SK-N-SH (cell line): ENCODE measurements around the gene PCBP3. TPM values are rescaled to one million over a fixed set of nuclear protein-coding genes. Genes with fewer than 3 reads are reported as not detected.

Experiments
- CTCF ChIA-PET: fragments of 300-600, 350-600 bp; formaldehyde crosslinking; extraction: SDS; loops from one replicate; lab custom pipeline; 2021; lab: Yijun Ruan, JAX
- POLR2A ChIA-PET: fragments of 350-600 bp; sonication (Branson Sonifier 250); formaldehyde crosslinking; extraction: SDS; loops from one replicate; lab custom pipeline; 2020; ENCODE audit warnings: antibody characterized with exemption, inconsistent platforms; lab: Yijun Ruan, JAX
- DNase-seq: peaks from one replicate; pipeline ENCODE4 v3.0.0; 2012
- H2AFZ ChIP-seq: fragments of 200-600 bp; sonication (generic); 2 replicates; pipeline ENCODE4 v1.8.1; 2016; ENCODE audit warnings: antibody characterized with exemption, mild to moderate bottlenecking, low read depth
- H3F3A ChIP-seq: fragments of 200-600 bp; sonication (generic); replicated peaks from 2 replicates; pipeline ENCODE3; 2016; ENCODE audit warnings: antibody characterized with exemption, mild to moderate bottlenecking; ENCODE audit not compliant: insufficient read depth
- H3K27ac ChIP-seq, 2 experiments: fragments of 200-500 bp in 1 of 2; fragments of 200-600 bp in 1 of 2; sonication (Bioruptor generic) in 1 of 2; sonication (generic), shearing (Covaris generic) in 1 of 2; 2 replicates each; pipeline versions ENCODE4 v1.5.1 to v1.6.1; 2014 to 2016; ENCODE audit warnings: low read depth in 2 of 2, inconsistent platforms in 1 of 2, low read length in 1 of 2, mild to moderate bottlenecking in 1 of 2, mixed read lengths in 1 of 2
- H3K27me3 ChIP-seq: fragments of 200-600 bp; sonication (generic), shearing (Covaris generic); 2 replicates; pipeline ENCODE4 v1.6.1; 2016; ENCODE audit warnings: mixed run types; ENCODE audit not compliant: insufficient read depth
- H3K36me3 ChIP-seq, 2 experiments: fragments of 200-500 bp in 1 of 2; fragments of 200-600 bp in 1 of 2; sonication (Bioruptor generic) in 1 of 2; sonication (generic) in 1 of 2; replicated peaks in 1 of 2; 2 replicates each; pipeline versions ENCODE3 to v1.5.1; 2014 to 2016; ENCODE audit warnings: low read length in 1 of 2, mild to moderate bottlenecking in 1 of 2; ENCODE audit not compliant: insufficient read depth in 2 of 2, control insufficient read depth in 1 of 2
- H3K4me1 ChIP-seq, 2 experiments: fragments of 200-500 bp in 1 of 2; fragments of 200-600 bp in 1 of 2; sonication (Bioruptor generic) in 1 of 2; sonication (generic), shearing (Covaris generic) in 1 of 2; 2 replicates each; pipeline versions ENCODE4 v1.5.1 to v1.6.1; 2014 to 2016; ENCODE audit warnings: low read depth in 1 of 2, low read length in 1 of 2, mixed run types in 1 of 2; ENCODE audit not compliant: insufficient read depth in 2 of 2, control insufficient read depth in 1 of 2
- H3K4me2 ChIP-seq: fragments of 200-600 bp; sonication (generic), shearing (Covaris generic); 2 replicates; pipeline ENCODE4 v1.6.1; 2017; ENCODE audit warnings: mixed run types
- H3K4me3 ChIP-seq, 2 experiments: fragments of 200-500 bp in 1 of 2; fragments of 200-600 bp in 1 of 2; sonication (Bioruptor generic) in 1 of 2; sonication (generic), shearing (Covaris generic) in 1 of 2; 2 replicates each; pipeline versions ENCODE4 v1.5.1 to v1.8.1; 2014 to 2016; ENCODE audit warnings: low read depth in 2 of 2, inconsistent platforms in 1 of 2, low read length in 1 of 2, mild to moderate bottlenecking in 1 of 2, mixed read lengths in 1 of 2, moderate library complexity in 1 of 2
- H3K79me2 ChIP-seq: fragments of 200-600 bp; sonication (generic); 2 replicates; pipeline ENCODE4 v1.8.1; 2017; ENCODE audit warnings: mild to moderate bottlenecking; ENCODE audit not compliant: insufficient read depth
- H3K9ac ChIP-seq: fragments of 200-600 bp; sonication (generic); 2 replicates; pipeline ENCODE4 v1.6.1; 2017; ENCODE audit warnings: mixed run types
- H3K9me2 ChIP-seq: fragments of 200-600 bp; sonication (generic); 2 replicates; pipeline ENCODE4 v1.6.1; 2017; ENCODE audit warnings: mixed run types
- H3K9me3 ChIP-seq: fragments of 200-600 bp; sonication (generic); 2 replicates; pipeline ENCODE4 v1.6.1; 2017; ENCODE audit warnings: mixed run types, mild to moderate bottlenecking, moderate library complexity
- H4K20me1 ChIP-seq: fragments of 200-600 bp; sonication (generic); 2 replicates; pipeline ENCODE4 v1.6.1; 2017; ENCODE audit warnings: mild to moderate bottlenecking, mixed run types; ENCODE audit not compliant: insufficient read depth
- CTCF ChIP-seq: fragments of 200-600 bp; sonication (generic); IDR thresholded peaks from 2 replicates; pipeline ENCODE4 v1.6.1; 2017; ENCODE audit warnings: antibody characterized with exemption, mild to moderate bottlenecking, moderate library complexity
- FOXJ3 ChIP-seq: sonication (generic); formaldehyde crosslinking; IDR thresholded peaks from 2 replicates; pipeline ENCODE4 v1.5.1; 2020; ENCODE audit warnings: mild to moderate bottlenecking, missing genetic modification reagents
- IRF3 ChIP-seq: fragments of 150-350 bp; IDR thresholded peaks from 2 replicates; pipeline ENCODE4 v1.6.1; 2016; ENCODE audit warnings: mild to moderate bottlenecking, low read depth, low read length
- JUND ChIP-seq: IDR thresholded peaks from 2 replicates; pipeline ENCODE4 v1.4.0; 2012
- MAX ChIP-seq: IDR thresholded peaks from 2 replicates; pipeline ENCODE4 v1.4.0; 2012; ENCODE audit warnings: low read depth
- MXI1 ChIP-seq: IDR thresholded peaks from 2 replicates; pipeline ENCODE4 v1.6.1; 2012; ENCODE audit warnings: mild to moderate bottlenecking, low read depth, low read length, improper control_type of control experiment
- REST ChIP-seq: IDR thresholded peaks from 2 replicates; pipeline ENCODE4 v1.6.1; 2012; ENCODE audit warnings: mild to moderate bottlenecking, low read depth, low read length, moderate library complexity
- SMC3 ChIP-seq: IDR thresholded peaks from 2 replicates; pipeline ENCODE4 v1.6.1; 2012; ENCODE audit warnings: low read depth, low read length, improper control_type of control experiment
- TCF12 ChIP-seq: IDR thresholded peaks from 2 replicates; pipeline ENCODE4 v1.4.0; 2012
- USF1 ChIP-seq: IDR thresholded peaks from 2 replicates; pipeline ENCODE4 v1.4.0; 2012; ENCODE audit warnings: low read depth, borderline replicate concordance
- WGBS: methylation state at CpG from one replicate; pipeline ENCODE4 v1.1.6; 2017; ENCODE audit warnings: low lambda C conversion rate; 5-methylcytosine and 5-hydroxymethylcytosine counted together
- polyA plus RNA-seq, 3 experiments: library from polyadenylated mRNA; depleted of rRNA; stranded (reverse); fragments of >200 nt; gene quantifications; 2 replicates each; pipeline ENCODE4 v1.2.3, GENCODE V29; 2012

PCBP3 gene
- polyA plus RNA-seq, 1 of the 3 experiments (the other 2 are of a cell fraction): 9.5 TPM

- no peaks in the 10 kb centered on the region for H3K36me3 ChIP-seq
- no peaks in the 10 kb centered on the region for H4K20me1 ChIP-seq
- H3K9me2 ChIP-seq: no peaks in the 10 kb centered on the region
- H3F3A ChIP-seq: no peaks in the 10 kb centered on the region
- WGBS: 81% methylated on average over 8 of the region's 9 CpGs
- no peak overlapping the region for H3K27ac ChIP-seq
- POLR2A ChIA-PET: no interaction called here
- H3K27me3 ChIP-seq: no peaks in the 10 kb centered on the region
- no peak overlapping the region for H3K9ac ChIP-seq
- no peaks in the 10 kb centered on the region for H3K9me3 ChIP-seq
- TF ChIP-seq FOXJ3 (CRISPR knock-in tag) (no peak), SMC3 (no peak), USF1 (no peak), MXI1 (no peak), REST (no peak), IRF3 (no peak), MAX (no peak), CTCF (no peak), TCF12 (no peak), JUND (no peak)
- H3K79me2 ChIP-seq: no peaks in the 10 kb centered on the region
- CTCF ChIA-PET: interaction anchor here (1.2 to 4.7 kb wide), 7 partner anchors 13 to 681 kb away, joined by 3 to 127 read pairs (median 8); no protein-coding TSS in a partner anchor
- H2AFZ ChIP-seq: no peak overlapping the region
- no peak for DNase-seq
- no peak overlapping the region for H3K4me2 ChIP-seq
- peaks cover 8 to 37% of the 10 kb centered on the region in 2 experiments; a peak in 2 of 4 replicates for H3K4me1 ChIP-seq
- H3K4me3 ChIP-seq: no peak overlapping the region
These were observed 178.5 kb downstream of the PCBP3 start for GRCh38 chr21:45821998-45822397.
